ENCODE results near the gene C12orf50.
"Not testable (repeated sequence)": the region's sequence is repeated elsewhere in the genome, so short reads cannot be mapped to it uniquely, and the experiment has no call there.

C12orf50 gene, protein sequence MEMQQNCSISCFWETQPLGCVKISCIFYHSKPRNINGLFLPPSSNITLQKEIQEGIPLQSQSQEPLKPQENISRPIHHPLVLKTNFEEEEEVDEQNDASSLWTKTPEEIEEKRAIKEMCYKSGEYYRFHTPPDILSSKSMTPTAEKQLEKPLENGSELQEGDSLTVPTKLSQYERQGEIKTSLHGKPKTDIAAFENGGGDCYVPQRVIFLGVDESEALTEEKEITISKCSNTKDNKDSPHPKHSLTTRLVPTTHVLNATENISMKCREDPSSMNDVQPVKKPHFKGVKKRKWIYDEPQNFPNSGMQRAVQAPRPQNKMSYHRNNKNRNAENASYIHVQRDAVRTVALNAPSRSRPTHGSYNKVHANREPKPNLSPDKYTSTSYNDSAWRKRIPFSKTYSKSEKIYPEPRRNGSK

DNA sequence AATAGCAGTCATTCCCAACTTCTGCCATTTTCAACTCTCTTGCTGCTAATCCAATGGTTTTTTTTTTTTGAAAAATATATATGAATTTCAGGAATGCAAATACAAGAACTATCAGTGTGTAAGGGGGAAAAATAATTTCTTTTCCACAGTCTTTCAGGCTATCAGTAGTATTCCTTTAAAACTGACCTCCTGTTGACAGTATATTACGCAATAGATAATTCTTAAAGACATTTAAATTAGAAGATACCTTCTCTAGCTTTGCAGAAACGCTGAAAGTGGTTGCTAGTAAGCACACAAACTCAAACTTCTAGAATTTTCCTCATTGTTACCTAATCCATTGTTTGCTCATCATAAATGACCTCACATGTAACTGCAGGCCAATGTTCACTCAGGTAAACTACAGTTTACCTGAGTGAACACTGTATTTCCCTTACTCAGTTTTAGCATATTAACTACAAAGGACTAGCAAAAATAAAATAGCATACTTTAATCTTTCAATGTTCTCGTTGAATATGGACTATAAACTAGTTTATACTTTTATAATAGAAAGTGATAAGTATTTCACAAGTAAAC is at the start of gene C12orf50:
Gene C12orf50, minus strand, starts transcription at position 309 of the 573 bp plus-strand sequence. CDS start 2,439 bp downstream, outside the sequence.
- DNase-seq (ENCODE audit: low spot score): no peak

DNA sequence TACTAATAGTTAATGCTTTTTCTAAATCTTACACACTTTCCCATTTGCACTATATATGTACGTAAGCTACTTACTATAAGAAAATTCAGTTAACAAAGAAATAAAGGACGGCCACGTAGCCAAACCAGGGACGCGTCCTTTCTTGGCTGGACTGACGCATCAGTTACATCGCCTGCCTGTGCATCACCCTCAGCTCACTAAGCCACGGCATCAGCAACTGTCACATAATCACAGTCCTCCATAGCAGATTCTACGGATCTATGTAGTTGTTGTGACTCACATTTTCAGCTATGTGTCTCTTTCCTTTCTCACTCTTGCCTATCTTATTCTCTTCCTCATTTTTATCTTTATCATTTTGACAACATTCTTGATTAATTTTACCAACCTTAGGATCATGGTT is 38.1 kb upstream of the C12orf50 start:
- no peak for DNase-seq (ENCODE audit: low spot score)

DNA sequence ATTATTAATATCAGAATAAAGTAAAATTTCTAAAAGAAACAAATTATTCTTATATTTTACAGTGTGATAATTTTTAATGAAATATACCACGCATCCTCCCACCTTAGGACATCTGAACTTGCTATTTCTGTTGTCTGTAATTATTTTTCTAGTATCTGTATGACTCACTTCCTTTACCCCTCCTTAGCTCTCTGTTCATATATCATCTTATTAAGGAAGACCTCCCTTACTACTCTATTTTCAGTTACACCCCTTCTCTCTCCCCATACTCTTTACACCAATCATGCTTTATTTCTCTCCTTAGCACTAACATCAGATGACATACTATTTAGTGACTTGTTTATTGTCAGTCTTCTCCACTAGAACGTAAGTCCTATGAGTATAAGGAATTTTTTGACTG is 34.2 kb upstream of the C12orf50 start:
- DNase-seq (ENCODE audit: low spot score): no peak

GRCh38 chr12:88062474-88062873 is 33.3 kb upstream of the C12orf50 start:
- DNase-seq (ENCODE audit: low spot score): no peak

DNA sequence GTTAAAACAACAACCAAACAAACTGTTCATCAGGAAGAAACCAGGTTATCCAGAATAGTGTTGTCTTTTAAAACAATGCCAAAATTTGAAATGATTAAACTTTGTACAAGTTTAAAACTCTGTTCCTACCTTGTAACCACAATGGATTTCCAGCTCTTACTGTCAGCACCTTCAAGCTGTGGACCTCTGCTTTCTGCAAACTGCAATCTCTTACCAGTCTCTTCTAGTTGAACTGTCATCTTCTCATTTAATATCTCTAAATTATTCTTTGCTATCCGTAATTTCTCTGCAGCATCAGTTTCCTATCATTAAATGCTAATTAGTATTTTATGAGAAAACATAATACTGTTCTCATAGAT is 29.5 kb upstream of the C12orf50 start:
- no peak for DNase-seq (ENCODE audit: low spot score)

GRCh38 chr12:88057994-88058718 is 29.0 kb upstream of the C12orf50 start:
- no peak for DNase-seq (ENCODE audit: low spot score)

- no peak for DNase-seq (ENCODE audit: low spot score)
These were observed 27.4 kb upstream of the C12orf50 start for GRCh38 chr12:88056571-88056970.

- peak; percentile 15 for DNase-seq (ENCODE audit: low spot score)
These were observed 23.5 kb upstream of the C12orf50 start for GRCh38 chr12:88052686-88053085.

DNA sequence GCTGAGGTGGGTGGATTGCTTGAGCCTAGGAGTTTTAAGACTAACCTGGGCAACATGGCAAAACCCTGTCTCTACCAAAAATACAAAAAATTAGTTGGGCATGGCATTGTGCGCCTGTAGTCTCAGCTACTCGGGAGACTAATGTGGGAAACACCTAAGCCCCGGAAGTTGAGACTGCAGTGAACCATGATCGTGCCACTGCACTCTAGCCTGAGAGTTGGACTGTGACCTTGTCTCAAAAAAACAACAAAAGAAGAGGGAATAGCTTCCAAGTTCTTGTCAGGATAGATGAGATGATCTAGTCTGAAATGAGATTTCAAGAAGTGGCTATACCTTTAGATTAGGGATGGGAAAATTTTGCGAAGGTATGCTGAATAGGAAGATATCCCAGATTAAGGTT is 14.8 kb upstream of the C12orf50 start:
- DNase-seq (ENCODE audit: low spot score): no peak

DNA sequence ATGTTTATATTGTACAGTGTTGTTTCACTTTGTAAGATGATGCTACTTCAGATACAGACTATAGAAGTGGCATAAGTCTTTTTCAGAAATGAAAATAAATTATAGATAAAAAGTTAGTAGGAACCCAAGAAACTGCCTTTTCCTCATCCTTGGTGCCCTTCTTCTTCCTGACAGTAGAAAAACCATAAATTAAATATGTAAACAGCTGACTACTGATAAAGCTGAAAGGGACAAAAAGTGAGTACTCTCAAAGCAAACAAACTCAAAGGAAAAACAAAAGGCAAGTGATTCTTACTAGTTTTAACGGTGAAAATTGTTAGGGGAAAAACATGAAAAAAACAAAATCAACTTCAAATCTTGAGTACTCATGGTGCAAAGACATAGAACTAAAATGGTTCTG is 8.6 kb upstream of the C12orf50 start:
- DNase-seq (ENCODE audit: low spot score): no peak

- DNase-seq (ENCODE audit: low spot score): peak; percentile 14
These were observed 7.3 kb upstream of the C12orf50 start for GRCh38 chr12:88036353-88036965.

DNA sequence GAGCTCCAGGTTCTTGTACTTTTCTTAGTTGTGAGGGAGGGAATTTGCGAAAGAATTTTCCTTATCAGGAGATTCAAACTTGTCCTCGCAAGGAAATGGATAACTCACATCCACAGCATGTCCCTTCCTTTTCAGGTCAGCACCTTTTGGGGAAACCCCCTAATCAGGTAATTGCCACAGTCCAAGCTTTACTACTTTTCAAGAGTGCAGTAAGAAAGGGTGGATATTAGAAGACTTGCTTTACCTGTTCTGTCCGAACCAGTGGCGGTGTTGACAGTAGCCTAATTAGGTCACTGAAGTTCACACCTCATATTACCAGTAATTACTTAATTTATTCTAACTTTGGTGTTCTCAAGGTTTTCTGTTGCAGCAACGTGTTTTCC is 6.7 kb upstream of the C12orf50 start:
- peak; percentile 7 for DNase-seq (ENCODE audit: low spot score)

GRCh38 chr12:88035271-88035906 is 6.2 kb upstream of the C12orf50 start:
- peak; percentile 91 for DNase-seq (ENCODE audit: low spot score)

- DNase-seq (ENCODE audit: low spot score): not testable (repeated sequence)
These were observed 2.0 kb upstream of the C12orf50 start for GRCh38 chr12:88031161-88031560.

DNA sequence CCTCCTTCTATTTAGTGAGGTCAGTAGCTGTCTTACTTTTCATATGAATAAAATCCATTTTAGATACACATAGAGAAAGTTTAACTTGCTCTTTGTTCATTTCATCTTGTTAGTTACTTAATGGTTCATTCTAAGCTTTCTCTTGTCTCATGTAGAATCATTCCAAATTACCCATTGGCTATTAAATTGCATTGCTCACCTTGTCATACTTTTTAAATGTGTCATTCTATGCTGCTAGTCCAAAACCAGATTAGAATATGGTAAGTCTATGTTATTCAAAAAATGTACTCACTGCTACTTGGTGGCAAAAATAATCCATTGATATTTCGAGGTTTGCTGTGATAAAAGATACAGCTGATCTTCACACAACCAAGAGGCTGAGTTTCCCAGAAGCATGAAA is 3.0 kb downstream of the C12orf50 start:
- no peak for DNase-seq (ENCODE audit: low spot score)

GRCh38 chr12:88017964-88018363 is 11.2 kb downstream of the C12orf50 start:
- DNase-seq (ENCODE audit: low spot score): no peak

DNA sequence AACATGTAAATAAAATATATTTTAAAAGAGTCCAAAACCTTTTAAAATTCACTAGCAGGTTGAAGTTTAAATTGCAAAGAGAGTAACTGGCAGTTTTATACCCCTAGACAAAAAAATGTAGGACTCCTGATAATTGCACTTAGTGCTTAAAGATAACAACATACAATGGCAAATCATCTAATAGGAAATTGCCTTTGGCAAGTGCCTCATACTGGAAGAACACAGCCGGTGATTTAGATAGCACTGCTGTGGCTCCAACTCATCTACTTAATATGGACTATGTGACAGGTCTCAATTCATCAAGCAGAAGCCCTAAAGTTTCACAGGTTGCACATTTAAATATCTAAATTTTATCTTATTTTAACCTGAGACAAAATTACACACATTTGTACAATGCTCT is 13.4 kb downstream of the C12orf50 start:
- no peak for DNase-seq (ENCODE audit: low spot score)

DNA sequence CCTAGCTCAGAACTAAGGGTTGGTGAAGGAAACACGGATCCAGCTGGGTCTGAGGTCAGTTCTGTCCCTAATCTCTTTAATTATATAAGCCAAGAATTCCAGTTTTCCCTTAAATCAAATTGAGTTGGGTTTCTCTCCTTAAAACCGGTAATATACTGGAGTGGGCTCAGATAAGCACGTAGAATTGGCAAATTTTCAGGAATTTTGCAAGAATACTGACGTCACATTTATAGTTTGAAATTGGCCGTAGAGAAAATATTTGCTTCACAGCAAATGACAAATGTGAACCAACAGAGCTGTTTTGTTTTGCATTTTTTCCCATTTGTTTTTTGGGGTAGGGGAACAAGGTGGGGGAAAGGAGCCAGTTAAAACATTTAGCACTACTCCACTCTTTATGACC is 17.4 kb downstream of the C12orf50 start:
- DNase-seq (ENCODE audit: low spot score): no peak

GRCh38 chr12:88006351-88006750 is 22.9 kb downstream of the C12orf50 start:
- no peak for DNase-seq (ENCODE audit: low spot score)

DNA sequence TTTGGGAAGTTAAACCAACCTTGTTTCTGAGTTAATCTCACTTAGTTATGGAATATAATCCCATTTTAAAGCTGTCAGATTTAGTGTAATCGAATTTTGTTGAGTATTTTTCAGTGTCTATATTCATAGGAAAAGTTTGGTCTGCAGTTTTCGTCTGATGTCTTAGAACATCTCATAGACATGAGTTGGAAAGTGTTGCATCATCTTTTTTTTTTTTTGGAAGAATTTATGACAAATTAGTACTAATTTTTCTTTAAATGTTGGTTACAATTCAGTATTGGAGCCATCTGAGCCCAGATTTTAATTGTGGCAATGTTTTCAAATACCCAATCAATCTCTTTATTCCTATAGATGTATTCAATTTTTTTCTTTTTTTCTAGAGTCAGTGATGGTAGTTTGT is 27.9 kb downstream of the C12orf50 start:
- DNase-seq (ENCODE audit: low spot score): no peak

DNA sequence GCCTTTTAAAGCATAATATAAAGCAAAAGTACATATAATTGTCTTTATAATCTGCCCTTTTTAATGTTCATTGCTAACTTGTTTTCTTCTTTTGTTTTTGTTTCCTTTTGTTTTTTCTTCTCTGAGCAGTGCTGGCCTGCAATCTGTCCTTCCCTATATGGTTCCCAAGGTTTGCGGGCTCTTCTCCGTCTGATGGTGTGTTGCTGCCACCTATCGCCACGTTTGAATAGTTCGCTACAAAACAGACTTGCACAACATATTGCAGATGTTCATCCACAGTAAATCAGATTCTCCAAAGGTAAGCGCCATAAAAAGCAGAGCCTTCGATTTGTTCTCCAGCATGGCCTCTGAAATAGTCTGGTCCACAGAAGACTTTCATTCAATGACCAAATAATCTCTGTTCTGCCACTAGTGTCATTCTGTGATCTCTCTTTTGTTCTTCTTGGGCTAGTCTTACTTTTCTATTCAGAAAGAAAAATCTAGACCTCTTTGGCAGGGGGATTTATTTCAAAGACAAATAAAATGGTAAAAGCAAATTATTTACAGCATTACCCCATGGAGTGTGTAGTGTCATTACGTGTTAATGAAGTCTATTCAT is 33.5 kb downstream of the C12orf50 start:
- peak; percentile 58 for DNase-seq (ENCODE audit: low spot score)

GRCh38 chr12:87991483-87991882 is 37.7 kb downstream of the C12orf50 start:
- no peak for DNase-seq (ENCODE audit: low spot score)

All from activated CD4-positive, alpha-beta T cell treated with anti-CD3 and anti-CD28 coated beads, Interleukin-2, Interleukin-4, amounts not matched to agents 100 ng/mL and 50 ng/mL, durations not matched to agents 16 hours and 8 hours (primary cell).